Measurements from ENCODE around the gene TMEM186.
"Not testable (repeated sequence)": the region's sequence is repeated elsewhere in the genome, so short reads cannot be mapped to it uniquely, and the experiment has no call there.

TMEM186 gene

GRCh38 chr16:8798535-8799157 lies 1.2 kb upstream of the TMEM186 start:
- Histone ChIP-seq H3K9ac (ENCODE audit: low read depth, low read length) (peak overlapping the region; percentile 91), H3K9me3 (ENCODE audit: control insufficient read depth, insufficient read depth, low read length) (no peaks in the 10 kb centered on the region), H3K4me1 (ENCODE audit: insufficient read depth, low read length) (peaks cover 16% of the 10 kb centered on the region), H3K36me3 (ENCODE audit: insufficient read depth, low read length) (peaks cover 3% of the 10 kb centered on the region; the same call in 1 of the 2 replicates)

GRCh38 chr16:8798174-8798527 lies 712 bp upstream of the TMEM186 start:
- Histone ChIP-seq H3K36me3 (ENCODE audit: insufficient read depth, low read length) (peaks cover 3% of the 10 kb centered on the region; the same call in 1 of the 2 replicates), H3K4me1 (ENCODE audit: insufficient read depth, low read length) (peaks cover 16% of the 10 kb centered on the region), H3K9ac (ENCODE audit: low read depth, low read length) (peak overlapping the region; percentile 91), H3K9me3 (ENCODE audit: control insufficient read depth, insufficient read depth, low read length) (no peaks in the 10 kb centered on the region)

GRCh38 chr16:8796469-8797363 lies 723 bp downstream of the TMEM186 start:
- Histone ChIP-seq H3K9me3 (ENCODE audit: control insufficient read depth, insufficient read depth, low read length) (no peaks in the 10 kb centered on the region), H3K9ac (ENCODE audit: low read depth, low read length) (peak overlapping the region; percentile 91), H3K36me3 (ENCODE audit: insufficient read depth, low read length) (no peaks in the 10 kb centered on the region; the same call in 1 of the 2 replicates), H3K4me1 (ENCODE audit: insufficient read depth, low read length) (peaks cover 16% of the 10 kb centered on the region)

GRCh38 chr16:8795818-8796217 lies 1.6 kb downstream of the TMEM186 start:
- Histone ChIP-seq H3K9ac (ENCODE audit: low read depth, low read length) (no peak overlapping the region), H3K36me3 (ENCODE audit: insufficient read depth, low read length) (no peaks in the 10 kb centered on the region; the same call in 1 of the 2 replicates), H3K4me1 (ENCODE audit: insufficient read depth, low read length) (peaks cover 16% of the 10 kb centered on the region), H3K9me3 (ENCODE audit: control insufficient read depth, insufficient read depth, low read length) (no peaks in the 10 kb centered on the region)

- Histone ChIP-seq H3K9me3 (ENCODE audit: control insufficient read depth, insufficient read depth, low read length) (no peaks in the 10 kb centered on the region), H3K4me1 (ENCODE audit: insufficient read depth, low read length) (peaks cover 16% of the 10 kb centered on the region), H3K36me3 (ENCODE audit: insufficient read depth, low read length) (no peaks in the 10 kb centered on the region; the same call in 1 of the 2 replicates), H3K9ac (ENCODE audit: low read depth, low read length) (no peak overlapping the region)
Observed at GRCh38 chr16:8795091-8795490, 2.3 kb downstream of the TMEM186 start.

GRCh38 chr16:8788578-8789172 lies 8.8 kb downstream of the TMEM186 start:
- Histone ChIP-seq H3K36me3 (ENCODE audit: insufficient read depth, low read length) (no peaks in the 10 kb centered on the region), H3K9me3 (ENCODE audit: control insufficient read depth, insufficient read depth, low read length) (no peaks in the 10 kb centered on the region), H3K4me1 (ENCODE audit: insufficient read depth, low read length) (no peaks in the 10 kb centered on the region), H3K9ac (ENCODE audit: low read depth, low read length) (no peak overlapping the region)

GRCh38 chr16:8786316-8786715 lies 11.1 kb downstream of the TMEM186 start:
- H3K9ac ChIP-seq (ENCODE audit: low read depth, low read length); H3K9me3 ChIP-seq (ENCODE audit: control insufficient read depth, insufficient read depth, low read length); H3K36me3 ChIP-seq (ENCODE audit: insufficient read depth, low read length); H3K4me1 ChIP-seq (ENCODE audit: insufficient read depth, low read length): not testable (repeated sequence)

- Histone ChIP-seq H3K9me3 (ENCODE audit: control insufficient read depth, insufficient read depth, low read length) (no peaks in the 10 kb centered on the region), H3K9ac (ENCODE audit: low read depth, low read length) (no peak overlapping the region), H3K4me1 (ENCODE audit: insufficient read depth, low read length) (no peaks in the 10 kb centered on the region), H3K36me3 (ENCODE audit: insufficient read depth, low read length) (no peaks in the 10 kb centered on the region)
Observed at GRCh38 chr16:8785408-8785807, 12.0 kb downstream of the TMEM186 start.

- Histone ChIP-seq H3K36me3 (ENCODE audit: insufficient read depth, low read length) (no peaks in the 10 kb centered on the region), H3K4me1 (ENCODE audit: insufficient read depth, low read length) (no peaks in the 10 kb centered on the region), H3K9me3 (ENCODE audit: control insufficient read depth, insufficient read depth, low read length) (no peaks in the 10 kb centered on the region), H3K9ac (ENCODE audit: low read depth, low read length) (no peak overlapping the region)
Observed at GRCh38 chr16:8782673-8783072, 14.8 kb downstream of the TMEM186 start.

- H3K9me3 ChIP-seq (ENCODE audit: control insufficient read depth, insufficient read depth, low read length): no peaks in the 10 kb centered on the region
- no peaks in the 10 kb centered on the region for H3K36me3 ChIP-seq (ENCODE audit: insufficient read depth, low read length)
- H3K9ac ChIP-seq (ENCODE audit: low read depth, low read length): no peak overlapping the region
- H3K4me1 ChIP-seq (ENCODE audit: insufficient read depth, low read length): no peaks in the 10 kb centered on the region
Observed at GRCh38 chr16:8781797-8782196, 15.6 kb downstream of the TMEM186 start.

- H3K4me1 ChIP-seq (ENCODE audit: insufficient read depth, low read length): peaks cover 6% of the 10 kb centered on the region; the same call in 1 of the 2 replicates
- H3K9me3 ChIP-seq (ENCODE audit: control insufficient read depth, insufficient read depth, low read length): no peaks in the 10 kb centered on the region
- H3K9ac ChIP-seq (ENCODE audit: low read depth, low read length): no peak overlapping the region
- H3K36me3 ChIP-seq (ENCODE audit: insufficient read depth, low read length): no peaks in the 10 kb centered on the region
Observed at GRCh38 chr16:8777217-8777616, 20.2 kb downstream of the TMEM186 start.

GRCh38 chr16:8776129-8776584 lies 21.3 kb downstream of the TMEM186 start:
- H3K36me3 ChIP-seq (ENCODE audit: insufficient read depth, low read length): no peaks in the 10 kb centered on the region
- no peak overlapping the region for H3K9ac ChIP-seq (ENCODE audit: low read depth, low read length)
- no peaks in the 10 kb centered on the region for H3K9me3 ChIP-seq (ENCODE audit: control insufficient read depth, insufficient read depth, low read length)
- peaks cover 6% of the 10 kb centered on the region; the same call in 1 of the 2 replicates for H3K4me1 ChIP-seq (ENCODE audit: insufficient read depth, low read length)

- Histone ChIP-seq H3K9me3 (ENCODE audit: control insufficient read depth, insufficient read depth, low read length) (no peaks in the 10 kb centered on the region), H3K36me3 (ENCODE audit: insufficient read depth, low read length) (no peaks in the 10 kb centered on the region), H3K9ac (ENCODE audit: low read depth, low read length) (no peak overlapping the region), H3K4me1 (ENCODE audit: insufficient read depth, low read length) (peaks cover 6% of the 10 kb centered on the region; the same call in 1 of the 2 replicates)
Observed at GRCh38 chr16:8775359-8775758, 22.1 kb downstream of the TMEM186 start.

- H3K36me3 ChIP-seq (ENCODE audit: insufficient read depth, low read length): no peaks in the 10 kb centered on the region
- no peaks in the 10 kb centered on the region for H3K9me3 ChIP-seq (ENCODE audit: control insufficient read depth, insufficient read depth, low read length)
- H3K9ac ChIP-seq (ENCODE audit: low read depth, low read length): no peak overlapping the region
- peaks cover 6% of the 10 kb centered on the region; the same call in 1 of the 2 replicates for H3K4me1 ChIP-seq (ENCODE audit: insufficient read depth, low read length)
Observed at GRCh38 chr16:8774208-8774607, 23.2 kb downstream of the TMEM186 start.
